ENCODE results near the gene CDC42. TPM values are rescaled to one million over a fixed set of nuclear protein-coding genes. Genes with fewer than 3 reads are reported as not detected.

CDC42 gene
- total and polyA plus RNA-seq, 9 of the 15 experiments (the other 6 are each of a cell fraction or from before 2014, with no cell fraction given), result 186 to 398 (median 325) TPM

- no peak for TF ChIP-seq RERE (CRISPR knock-in tag; IDR thresholded peaks at IDR 0.05; ENCODE audit: borderline replicate concordance)
- TF ChIP-seq SPI1 (IDR thresholded peaks at IDR 0.05; ENCODE audit: borderline replicate concordance, low read depth, low read length), result peak; percentile 97
- TF ChIP-seq MAFK (IDR thresholded peaks at IDR 0.05; ENCODE audit: low read length), result peak; percentile 20; the same call in 1 of the 2 replicates
- peak in 1 of 2 experiments; percentile 50; a peak in 3 of 4 replicates for TF ChIP-seq RAD21 (CRISPR knock-in tag; conservative IDR thresholded peaks at IDR 0.05 in 1 of 2, IDR thresholded peaks at IDR 0.05 in 1 of 2)
- TF ChIP-seq ZNF444 (CRISPR knock-in tag; IDR thresholded peaks at IDR 0.05), result 0 out of 2 replicates have a peak, but pooled peaks have one; percentile 13
- no peak for TF ChIP-seq CHD4 (IDR thresholded peaks at IDR 0.05; ENCODE audit: insufficient read depth, insufficient replicate concordance, low read depth, low read length, poor library complexity, severe bottlenecking)
- TF ChIP-seq HSF4 (CRISPR knock-in tag; IDR thresholded peaks at IDR 0.05; ENCODE audit: borderline replicate concordance), result no peak
- peak; percentile 54; the same call in 1 of the 2 replicates for TF ChIP-seq POLR2H (tag; IDR thresholded peaks at IDR 0.05; ENCODE audit: low read depth)
- no peak for TF ChIP-seq CREB5 (CRISPR knock-in tag; IDR thresholded peaks at IDR 0.05)
- peak; percentile 37; the same call in 1 of the 2 replicates for TF ChIP-seq USF1 (CRISPR knock-in tag; IDR thresholded peaks at IDR 0.05)
- TF ChIP-seq DIDO1 (tag; IDR thresholded peaks at IDR 0.05; ENCODE audit: low read depth), result peak; percentile 23; the same call in 1 of the 2 replicates
- no peak for TF ChIP-seq NR2C1 (IDR thresholded peaks at IDR 0.05)
- 0 out of 2 replicates have a peak, but pooled peaks have one; percentile 25 for TF ChIP-seq NR2C1 (tag; IDR thresholded peaks at IDR 0.05)
- peak in 1 of 3 experiments; percentile 71 for TF ChIP-seq YY1 (IDR thresholded peaks at IDR 0.05; ENCODE audit: borderline replicate concordance in 1 of 3, control insufficient read depth in 1 of 3, extremely low read depth in 1 of 3, insufficient read depth in 3 of 3, insufficient read length in 1 of 3, insufficient replicate concordance in 2 of 3, low read depth in 1 of 3, low read length in 2 of 3)
Observed at GRCh38 chr1:22018583-22019559, 33.6 kb upstream of the CDC42 start (continued).
